Cardiac muscle cell (in vitro differentiated cells and primary cell): ENCODE measurements around the gene TMX1. TPM values are rescaled to one million over a fixed set of nuclear protein-coding genes. Genes with fewer than 3 reads are reported as not detected.
A peak's percentile ranks its signal among the peaks of the same experiment; 100 is the strongest.
"Not testable (repeated sequence)": the region's sequence is repeated elsewhere in the genome, so short reads cannot be mapped to it uniquely, and the experiment has no call there.

Source experiments
- DNase-seq, 2 donors: peaks; one replicate each; pipeline versions ENCODE4 v3.0.0 to v3.0.0-alpha.2; 2010 to 2017; ENCODE audit warnings: low read depth in 1 of 2, low spot score in 1 of 2
- H3K27ac ChIP-seq: fragments of 200-600 bp; sonication (generic); 2 replicates; pipeline ENCODE4 v1.5.1; 2016
- H3K27me3 ChIP-seq: fragments of 200-600 bp; sonication (generic); 2 replicates; pipeline ENCODE4 v1.6.0; 2016; ENCODE audit warnings: control low read depth
- H3K36me3 ChIP-seq: fragments of 200-600 bp; sonication (generic); 2 replicates; pipeline ENCODE4 v1.5.1; 2016; ENCODE audit warnings: control low read depth
- H3K4me1 ChIP-seq: fragments of 200-600 bp; sonication (generic); 2 replicates; pipeline ENCODE4 v1.8.1; 2017; ENCODE audit warnings: low read depth, mild to moderate bottlenecking, mixed run types
- H3K4me3 ChIP-seq: fragments of 200-600 bp; sonication (generic); 2 replicates; pipeline ENCODE4 v1.5.1; 2016; ENCODE audit warnings: mild to moderate bottlenecking
- H3K9me3 ChIP-seq: fragments of 200-600 bp; sonication (generic); 2 replicates; pipeline ENCODE4 v1.5.1; 2017; ENCODE audit warnings: low read depth, mild to moderate bottlenecking, control low read depth
- polyA plus RNA-seq: library from polyadenylated mRNA; unstranded; fragments of >200 nt; fragmentation: Nextera tagmentation; extraction: Ambion mirVana; gene quantifications from 2 replicates; pipeline ENCODE4 v1.2.1, GENCODE V29; 2016
- total RNA-seq: library from RNA; depleted of rRNA; stranded (reverse); fragments of >200 nt; gene quantifications from 2 replicates; pipeline ENCODE4 v1.2.3, GENCODE V29; 2016
- TF ChIP-seq, protein P1 (sequence below): IDR thresholded peaks from 2 replicates; pipeline ENCODE4 v1.5.1; 2012; ENCODE audit warnings: low read depth, mild to moderate bottlenecking, low read length

Gene TMX1
- total and polyA plus RNA-seq, 2 experiments from 2014 or later: 11.9 to 25.3 TPM

GRCh38 chr14:51216602-51217001 is 23.4 kb upstream of the TMX1 start:
- H3K27me3 ChIP-seq: no peaks in the 10 kb centered on the region
- TF ChIP-seq, protein P1, sequence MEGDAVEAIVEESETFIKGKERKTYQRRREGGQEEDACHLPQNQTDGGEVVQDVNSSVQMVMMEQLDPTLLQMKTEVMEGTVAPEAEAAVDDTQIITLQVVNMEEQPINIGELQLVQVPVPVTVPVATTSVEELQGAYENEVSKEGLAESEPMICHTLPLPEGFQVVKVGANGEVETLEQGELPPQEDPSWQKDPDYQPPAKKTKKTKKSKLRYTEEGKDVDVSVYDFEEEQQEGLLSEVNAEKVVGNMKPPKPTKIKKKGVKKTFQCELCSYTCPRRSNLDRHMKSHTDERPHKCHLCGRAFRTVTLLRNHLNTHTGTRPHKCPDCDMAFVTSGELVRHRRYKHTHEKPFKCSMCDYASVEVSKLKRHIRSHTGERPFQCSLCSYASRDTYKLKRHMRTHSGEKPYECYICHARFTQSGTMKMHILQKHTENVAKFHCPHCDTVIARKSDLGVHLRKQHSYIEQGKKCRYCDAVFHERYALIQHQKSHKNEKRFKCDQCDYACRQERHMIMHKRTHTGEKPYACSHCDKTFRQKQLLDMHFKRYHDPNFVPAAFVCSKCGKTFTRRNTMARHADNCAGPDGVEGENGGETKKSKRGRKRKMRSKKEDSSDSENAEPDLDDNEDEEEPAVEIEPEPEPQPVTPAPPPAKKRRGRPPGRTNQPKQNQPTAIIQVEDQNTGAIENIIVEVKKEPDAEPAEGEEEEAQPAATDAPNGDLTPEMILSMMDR: no peak
- H3K4me3 ChIP-seq: no peak overlapping the region
- H3K9me3 ChIP-seq: no peaks in the 10 kb centered on the region
- H3K27ac ChIP-seq: no peak overlapping the region
- no peaks in the 10 kb centered on the region for H3K36me3 ChIP-seq
- H3K4me1 ChIP-seq: peaks cover 11% of the 10 kb centered on the region
- peak in 1 of 2 donors; percentile 35 for DNase-seq

- Histone ChIP-seq H3K9me3 (no peaks in the 10 kb centered on the region), H3K4me1 (peaks cover 11% of the 10 kb centered on the region), H3K36me3 (no peaks in the 10 kb centered on the region), H3K27ac (no peak overlapping the region), H3K4me3 (no peak overlapping the region), H3K27me3 (no peaks in the 10 kb centered on the region)
- TF ChIP-seq, protein P1: peak; percentile 66
- peak; percentile 39 to 65 for DNase-seq
Observed at GRCh38 chr14:51219473-51220448, 20.3 kb upstream of the TMX1 start.

- not testable (repeated sequence) for H3K4me1 ChIP-seq, H3K9me3 ChIP-seq, H3K27ac ChIP-seq, H3K27me3 ChIP-seq, DNase-seq, H3K36me3 ChIP-seq, H3K4me3 ChIP-seq
Observed at GRCh38 chr14:51223463-51223862, 16.6 kb upstream of the TMX1 start.

DNA sequence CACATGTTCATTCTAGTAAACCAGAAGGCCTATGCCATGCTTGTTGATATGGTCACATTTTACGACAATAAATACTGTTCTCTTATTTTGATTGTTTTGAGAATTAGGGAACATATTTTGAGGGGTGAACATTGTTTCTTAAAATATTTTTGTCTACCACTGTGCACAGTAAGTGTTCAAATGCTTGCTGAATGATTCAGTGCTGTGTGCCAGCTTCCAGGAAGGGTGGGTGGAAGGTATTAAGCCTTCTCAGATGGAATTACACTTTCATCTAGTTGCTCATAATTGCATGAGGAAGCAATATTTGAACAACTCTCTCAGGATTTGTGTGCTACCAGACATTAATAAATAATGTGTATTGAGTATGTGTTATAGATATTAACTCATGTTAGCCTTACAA is 15.5 kb upstream of the TMX1 start:
- Histone ChIP-seq H3K36me3 (no peaks in the 10 kb centered on the region), H3K9me3 (no peaks in the 10 kb centered on the region), H3K27me3 (no peaks in the 10 kb centered on the region), H3K4me1 (peaks cover 1% of the 10 kb centered on the region), H3K4me3 (no peak overlapping the region), H3K27ac (no peak overlapping the region)
- TF ChIP-seq, protein P1: no peak
- no peak for DNase-seq

DNA sequence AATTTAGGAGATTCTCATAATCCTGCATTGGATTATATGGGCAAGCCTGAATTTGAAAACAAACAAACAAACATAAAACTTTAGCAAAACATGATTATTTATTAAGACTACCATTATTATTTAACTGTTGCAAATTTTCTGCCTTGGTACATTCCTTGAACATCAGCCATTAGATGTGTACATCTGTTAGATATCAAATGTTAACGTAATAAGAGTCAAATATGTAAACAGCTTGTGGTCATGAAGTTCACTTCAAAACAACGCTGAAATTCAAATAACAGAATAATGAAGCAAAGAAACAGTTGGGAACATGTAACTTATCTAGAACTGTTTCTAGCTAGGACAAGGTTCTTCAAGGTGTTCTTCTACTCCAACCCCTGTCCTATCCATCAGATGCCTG is 14.3 kb upstream of the TMX1 start:
- no peaks in the 10 kb centered on the region for H3K9me3 ChIP-seq
- no peaks in the 10 kb centered on the region for H3K27me3 ChIP-seq
- no peak overlapping the region for H3K4me3 ChIP-seq
- H3K36me3 ChIP-seq: no peaks in the 10 kb centered on the region
- no peaks in the 10 kb centered on the region for H3K4me1 ChIP-seq
- TF ChIP-seq, protein P1: no peak
- no peak for DNase-seq
- H3K27ac ChIP-seq: no peak overlapping the region

DNA sequence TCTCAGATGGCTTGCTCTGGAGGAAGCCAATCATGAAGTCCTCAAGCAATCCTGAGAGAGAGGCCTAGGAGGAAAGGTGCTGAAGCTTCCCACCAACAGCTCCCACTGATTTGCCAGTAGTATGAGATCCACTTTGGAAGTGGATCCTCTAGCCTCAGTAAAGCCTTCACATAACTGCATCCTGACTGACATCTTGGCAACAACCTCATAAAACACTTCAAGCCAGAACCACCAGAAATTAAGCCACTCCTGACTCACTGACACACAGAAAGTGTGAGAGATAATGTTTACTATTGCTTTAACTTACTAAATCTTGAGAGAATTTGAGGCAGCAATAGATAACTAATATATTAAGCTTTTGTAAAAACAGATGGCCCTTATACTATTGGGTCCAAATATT is 11.7 kb upstream of the TMX1 start:
- TF ChIP-seq, protein P1: no peak
- Histone ChIP-seq H3K36me3 (no peaks in the 10 kb centered on the region), H3K9me3 (no peaks in the 10 kb centered on the region), H3K4me3 (no peak overlapping the region), H3K27me3 (no peaks in the 10 kb centered on the region), H3K27ac (no peak overlapping the region), H3K4me1 (no peaks in the 10 kb centered on the region)
- no peak for DNase-seq
